GM18909 (cell line): ENCODE results near the gene LRRC46.

Experiments used
- ATAC-seq: cut with Tn5 transposase; IDR thresholded peaks from one replicate; pipeline ENCODE4 v1.9.1; 2021; ENCODE audit warnings: mild to moderate bottlenecking; ENCODE audit not compliant: unreplicated experiment, poor library complexity

Gene LRRC46

GRCh38 chr17:47873200-47874090 lies 42.0 kb downstream of the LRRC46 start:
- no peak for ATAC-seq

DNA sequence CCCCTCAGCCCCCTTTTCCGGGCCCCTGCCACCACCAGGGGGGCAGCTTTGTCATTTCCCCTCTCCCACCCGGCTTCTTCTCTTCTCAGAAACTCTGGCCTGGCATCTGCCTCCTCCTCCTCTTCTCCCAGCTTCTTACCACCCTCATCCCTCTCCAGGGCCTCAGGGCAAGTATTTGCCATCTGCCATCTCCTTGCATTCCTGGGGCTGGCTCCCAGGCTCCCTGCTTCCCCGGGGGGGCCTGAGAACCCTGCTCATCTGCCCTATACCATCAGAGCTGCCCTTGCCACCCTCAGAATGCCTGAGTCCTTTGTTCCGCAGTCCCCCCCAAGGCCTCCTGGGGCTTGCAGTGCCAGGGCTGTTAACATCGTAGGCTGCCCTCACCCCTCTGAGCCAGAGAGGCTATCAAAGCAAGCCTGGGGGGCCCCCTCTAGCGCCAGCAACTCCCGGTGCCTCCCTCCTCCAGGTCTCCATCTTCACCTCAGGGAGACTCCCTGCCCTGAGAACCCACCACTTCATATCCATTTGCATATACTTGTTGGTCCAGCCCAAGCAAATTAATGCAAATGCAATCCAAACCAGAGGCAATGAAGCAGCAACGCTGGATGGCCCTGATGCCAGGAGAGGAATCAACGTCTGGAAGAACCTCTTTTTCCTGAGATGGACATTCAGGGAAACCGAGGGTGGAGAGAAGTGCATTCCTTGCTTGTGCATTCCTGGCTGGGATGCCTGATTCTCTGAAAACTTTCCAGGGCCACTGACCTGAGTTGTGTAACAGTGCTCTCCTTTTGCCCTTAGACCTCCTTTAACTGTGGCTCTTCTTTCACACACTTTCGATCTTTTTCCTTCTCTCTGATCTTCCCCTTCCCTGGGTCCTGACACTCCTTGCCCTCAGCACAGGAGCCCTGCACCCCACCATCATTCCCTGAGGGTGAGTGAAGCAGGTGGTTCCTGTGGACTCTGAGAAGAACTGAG lies 43.8 kb downstream of the LRRC46 start:
- no peak for ATAC-seq

DNA sequence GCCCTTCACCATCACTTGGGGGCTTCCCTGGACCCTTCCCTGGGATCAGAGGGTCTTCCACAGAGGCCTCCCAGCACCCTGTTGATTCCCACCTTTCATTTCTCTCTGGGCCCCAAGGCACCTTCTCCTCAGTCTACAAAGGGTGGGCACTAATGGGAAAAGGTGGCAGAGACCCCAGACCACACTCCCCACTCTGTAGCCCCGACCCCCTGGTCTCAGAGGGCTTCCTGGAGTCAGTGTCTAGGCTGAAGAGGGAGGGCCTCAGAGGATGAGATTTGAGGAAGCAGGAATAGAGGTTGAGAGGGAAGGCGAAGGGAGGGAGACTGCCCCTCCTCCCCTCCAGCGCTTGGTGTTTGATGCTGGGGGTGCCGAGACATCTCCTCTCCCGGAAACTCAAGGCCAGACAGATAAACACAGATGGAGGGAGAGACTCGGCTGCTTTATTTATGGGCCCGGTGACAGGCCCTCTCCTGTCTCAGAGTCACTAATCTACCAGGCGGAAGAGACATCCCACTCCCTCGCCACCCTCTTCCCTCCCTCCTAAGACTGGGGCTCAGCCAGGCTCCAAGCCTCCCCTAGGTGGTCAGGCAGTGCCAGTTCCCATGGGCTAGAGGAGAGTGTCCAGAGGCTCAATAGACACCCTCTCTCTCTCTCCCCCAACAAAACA lies 46.0 kb downstream of the LRRC46 start:
- no peak for ATAC-seq

DNA sequence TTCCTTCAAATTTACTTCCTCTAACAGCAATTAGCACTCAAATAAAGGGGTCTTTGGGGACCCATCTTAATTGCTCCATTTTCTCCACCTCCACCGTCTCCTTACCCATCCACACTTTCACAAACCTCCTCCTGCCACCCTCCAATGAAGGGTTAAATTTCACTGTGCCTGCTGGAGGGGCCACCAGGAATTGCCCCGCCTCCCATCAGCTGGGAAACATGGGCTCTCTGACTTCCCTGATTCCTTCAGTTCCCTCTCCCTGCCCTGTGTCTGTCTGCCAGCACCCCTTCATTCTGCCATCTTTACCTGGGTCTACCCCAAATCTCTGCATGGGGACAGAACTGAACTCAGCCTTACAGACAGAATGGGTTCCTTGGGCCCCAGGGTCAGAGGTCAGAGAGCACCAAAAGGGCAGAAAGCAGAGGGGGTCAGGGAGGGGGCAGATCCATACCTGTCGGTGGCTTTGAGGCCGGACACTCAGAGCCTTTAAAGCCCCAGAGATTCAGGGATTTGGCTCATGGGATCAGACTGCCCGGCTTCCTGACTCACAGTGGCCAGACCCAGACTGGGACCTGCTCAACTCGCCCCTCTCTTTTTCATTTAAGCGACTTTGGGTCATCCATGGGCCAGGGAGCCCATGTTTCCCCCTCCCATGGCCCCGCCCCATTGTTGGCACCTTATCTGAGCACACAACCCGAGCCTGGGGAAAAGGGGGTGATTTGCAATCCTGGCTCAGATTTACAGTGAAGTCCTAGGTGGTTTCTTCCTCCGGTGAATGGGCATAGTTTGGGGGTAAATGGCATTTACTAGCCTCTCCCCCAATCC lies 46.9 kb downstream of the LRRC46 start:
- no peak for ATAC-seq

DNA sequence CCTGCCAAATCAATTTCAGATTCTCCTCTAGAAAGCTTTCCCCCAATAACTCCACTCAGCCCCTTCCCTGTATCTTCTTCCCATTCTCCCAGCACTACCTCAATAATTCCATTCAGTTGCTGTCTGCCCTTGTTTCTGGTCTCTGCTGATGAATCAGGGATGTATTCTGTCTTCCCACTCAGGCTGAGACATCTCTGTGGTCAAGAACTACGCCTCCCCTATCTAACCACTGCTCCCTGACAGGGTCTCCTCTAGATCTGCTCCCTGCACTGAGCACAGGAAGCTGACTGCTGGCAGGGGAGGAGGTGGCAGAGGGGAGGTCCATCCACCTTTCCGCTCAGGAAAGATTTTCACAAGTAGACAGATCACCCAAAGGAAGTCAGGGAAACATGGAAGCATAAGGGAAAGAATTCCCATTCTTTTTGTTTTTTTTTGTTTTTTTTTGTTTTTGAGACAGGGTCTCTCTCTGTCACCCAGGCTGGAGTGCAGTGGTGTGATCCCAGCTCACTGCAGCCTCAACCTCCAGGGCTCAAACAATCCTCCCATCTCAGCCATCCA lies 47.6 kb downstream of the LRRC46 start:
- ATAC-seq: no peak

DNA sequence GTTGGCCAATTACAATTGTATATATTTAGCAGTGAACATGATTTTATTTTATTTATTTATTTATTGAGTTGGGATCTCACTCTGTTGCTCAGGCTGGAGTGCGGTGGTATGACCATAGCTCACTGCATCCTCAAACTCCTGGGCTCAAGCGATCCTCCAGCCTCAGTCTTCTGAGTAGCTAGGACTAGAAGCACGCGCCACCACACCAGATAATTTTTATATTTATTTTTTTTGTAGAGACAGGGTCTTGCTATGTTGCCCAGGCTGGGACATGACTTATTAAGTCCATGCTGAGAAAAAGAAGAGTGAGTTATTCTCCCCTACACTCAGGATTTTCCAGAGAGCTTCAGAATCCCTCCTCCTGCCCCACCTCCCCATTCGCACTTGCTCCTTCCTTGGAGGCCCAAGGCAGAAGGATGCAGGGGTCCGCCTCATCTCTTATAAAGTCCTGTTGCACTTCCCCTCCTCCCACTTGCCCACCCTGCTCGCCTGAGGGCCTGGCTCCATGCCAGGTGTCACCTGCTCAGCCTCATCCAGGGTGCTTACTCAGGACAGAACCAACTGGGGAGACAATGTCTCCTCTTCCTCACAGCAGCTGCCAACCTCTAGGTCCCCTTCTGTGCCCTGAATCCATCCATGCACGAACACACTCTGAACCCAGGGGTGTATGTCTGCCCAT lies 48.4 kb downstream of the LRRC46 start:
- ATAC-seq: no peak

DNA sequence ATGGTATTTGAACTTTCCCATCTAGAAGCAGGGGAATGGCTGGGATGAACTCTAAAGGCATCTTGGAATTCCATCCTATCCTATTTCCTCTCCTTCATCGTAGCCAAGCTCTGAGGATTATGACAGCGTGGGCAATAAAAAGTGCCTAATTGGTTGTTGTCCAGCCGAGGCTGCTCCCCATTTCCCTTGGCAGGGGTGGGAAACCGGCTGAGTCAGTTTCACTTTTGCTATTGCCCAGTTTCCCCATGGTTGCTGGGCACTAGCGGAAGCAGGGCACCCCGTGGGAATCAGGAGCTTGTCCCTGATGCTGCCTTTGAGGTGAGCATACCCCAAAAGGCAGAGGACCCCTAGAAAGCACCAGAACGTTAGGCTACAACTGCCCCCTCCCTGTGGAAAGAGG lies 50.8 kb downstream of the LRRC46 start:
- ATAC-seq: no peak

GRCh38 chr17:47882695-47883588 lies 51.5 kb downstream of the LRRC46 start:
- ATAC-seq: no peak

- ATAC-seq: no peak
These were observed 52.3 kb downstream of the LRRC46 start for GRCh38 chr17:47883589-47884426.

DNA sequence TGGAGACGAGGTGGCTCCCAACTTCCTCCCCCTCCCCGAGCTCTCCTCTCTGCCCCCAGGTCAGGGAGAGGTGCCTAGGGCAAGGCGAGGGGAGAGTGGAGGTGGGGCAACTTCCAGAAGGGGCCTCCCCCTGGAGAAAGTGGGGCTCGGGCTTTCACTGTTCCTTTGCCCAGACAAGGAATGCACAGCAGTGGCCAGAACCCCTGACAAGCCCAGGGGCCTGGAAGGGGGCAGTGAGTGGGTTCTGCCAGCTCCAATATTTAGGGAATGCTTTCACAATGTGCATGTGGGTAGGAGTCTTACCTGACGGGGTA lies 52.9 kb downstream of the LRRC46 start:
- no peak for ATAC-seq

- no peak for ATAC-seq
These were observed 53.6 kb downstream of the LRRC46 start for GRCh38 chr17:47884905-47885730.
